DMS79 treated with DMSO at 0.1 percent for 48 hours (cell line): ENCODE measurements around the gene ARL6IP4.
"Not testable (repeated sequence)": the region's sequence is repeated elsewhere in the genome, so short reads cannot be mapped to it uniquely, and the experiment has no call there.

Experiments
- DNase-seq: peaks from one replicate; lab custom pipeline; 2025; lab: John Stamatoyannopoulos, UW

ARL6IP4 gene

DNA sequence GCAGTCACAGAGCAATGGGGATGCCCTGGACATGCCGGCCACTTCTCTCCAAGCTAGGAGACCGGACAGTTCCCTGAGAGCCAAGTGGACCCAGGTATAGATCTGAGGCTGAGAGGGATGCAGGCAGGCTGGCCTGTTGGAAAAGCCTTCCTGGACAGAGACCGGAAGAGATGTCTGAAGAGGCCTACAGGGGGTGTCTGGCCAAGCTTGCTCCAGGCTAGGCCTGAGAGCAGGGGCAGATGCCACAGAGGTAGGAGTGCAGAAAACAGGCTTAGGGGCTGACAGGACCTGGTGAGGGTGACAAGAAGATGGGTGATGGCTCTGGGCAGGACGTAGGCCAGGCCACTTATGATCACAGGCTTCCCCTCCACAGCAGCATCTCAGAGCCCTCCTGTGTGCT, 30.2 kb downstream of the ARL6IP4 start:
- no peak for DNase-seq

- no peak for DNase-seq
These were observed 31.2 kb downstream of the ARL6IP4 start for GRCh38 chr12:123011701-123012100.

DNA sequence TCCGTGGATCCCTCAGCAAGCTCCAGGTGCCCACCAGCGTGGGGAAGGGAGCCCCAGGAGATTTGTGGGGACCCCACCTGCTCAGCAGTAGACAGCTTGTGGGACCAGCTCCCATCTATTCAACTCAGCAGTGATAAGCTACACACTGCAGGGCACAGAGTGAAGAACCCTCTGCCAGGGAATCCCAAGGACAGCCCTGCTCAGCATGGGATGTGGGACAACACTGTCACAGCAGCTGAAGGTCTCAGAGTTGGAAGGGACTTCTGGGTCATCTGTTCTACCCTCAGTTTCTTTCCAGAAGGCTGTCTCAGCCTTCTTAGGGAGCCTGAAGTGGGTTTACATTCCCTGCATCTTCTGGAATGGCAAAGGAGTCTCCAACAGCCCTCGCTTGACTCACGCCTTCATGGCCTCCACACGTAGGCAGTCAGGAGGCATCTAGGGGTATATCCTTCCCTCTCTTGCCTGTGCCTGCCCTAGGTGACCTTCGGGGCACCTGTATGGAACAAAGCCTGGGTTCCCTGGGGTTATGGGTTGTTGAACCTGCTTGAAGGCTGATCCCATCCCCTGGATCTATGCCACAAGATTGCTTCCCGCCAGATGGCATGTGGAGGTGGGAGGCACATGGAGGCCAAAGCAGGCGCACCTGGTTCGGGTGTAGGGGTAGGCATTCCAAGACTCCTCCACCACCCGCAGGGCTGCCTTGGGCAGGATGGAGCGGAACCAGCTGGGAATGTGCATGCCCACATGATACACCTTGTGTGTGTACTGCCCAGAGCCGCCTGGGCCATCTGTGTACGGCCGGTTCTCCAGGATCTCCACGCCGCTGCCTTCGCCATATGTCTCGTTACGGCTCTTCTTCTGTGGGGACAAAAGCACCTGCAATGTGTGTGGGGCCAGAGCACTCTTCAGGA, 33.0 kb downstream of the ARL6IP4 start:
- DNase-seq, result no peak

- not testable (repeated sequence) for DNase-seq
These were observed 34.0 kb downstream of the ARL6IP4 start for GRCh38 chr12:123014473-123014872.

GRCh38 chr12:123017753-123018152, 37.3 kb downstream of the ARL6IP4 start:
- no peak for DNase-seq

GRCh38 chr12:123019841-123020138, 39.3 kb downstream of the ARL6IP4 start:
- DNase-seq, result no peak

- no peak for DNase-seq
These were observed 41.5 kb downstream of the ARL6IP4 start for GRCh38 chr12:123021688-123022604.

- no peak for DNase-seq
These were observed 42.4 kb downstream of the ARL6IP4 start for GRCh38 chr12:123022846-123023245.

GRCh38 chr12:123024819-123025391, 44.4 kb downstream of the ARL6IP4 start:
- no peak for DNase-seq

- no peak for DNase-seq
These were observed 45.8 kb downstream of the ARL6IP4 start for GRCh38 chr12:123026094-123026853.

DNA sequence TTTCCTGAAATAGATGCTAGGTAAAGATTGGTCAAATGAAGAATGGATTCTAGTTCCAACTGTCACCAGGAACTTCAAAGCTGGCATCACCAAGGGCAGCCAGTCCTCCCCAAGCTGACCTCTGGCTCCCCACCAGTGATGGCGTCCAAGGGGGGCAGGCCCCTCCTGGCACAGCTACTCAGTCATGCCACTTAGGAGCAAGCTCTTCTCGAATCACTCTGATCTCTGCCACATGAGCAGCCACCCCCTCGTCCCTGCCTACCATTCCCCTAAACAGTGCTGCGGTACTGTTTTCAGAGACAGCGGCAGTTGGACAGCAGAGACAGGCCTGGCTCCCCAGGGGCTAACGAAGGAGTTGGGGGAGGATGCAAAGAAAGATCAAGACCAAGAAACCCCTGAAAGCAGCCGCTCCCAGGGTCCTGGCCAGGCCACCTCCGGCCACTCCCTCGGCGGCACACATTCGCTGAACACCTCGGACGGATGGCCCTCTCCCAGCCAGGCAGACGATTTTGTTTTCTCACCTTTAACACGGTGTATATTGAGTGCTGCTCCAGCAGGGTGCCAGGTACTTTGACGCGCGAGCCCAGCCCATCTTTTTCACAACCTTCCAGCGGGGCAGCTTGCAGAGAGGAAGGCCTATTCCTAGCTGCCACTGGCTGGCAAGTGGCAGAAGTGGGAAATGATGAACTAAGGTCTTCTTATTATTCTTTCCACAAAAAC, 47.4 kb downstream of the ARL6IP4 start:
- no peak for DNase-seq

DNA sequence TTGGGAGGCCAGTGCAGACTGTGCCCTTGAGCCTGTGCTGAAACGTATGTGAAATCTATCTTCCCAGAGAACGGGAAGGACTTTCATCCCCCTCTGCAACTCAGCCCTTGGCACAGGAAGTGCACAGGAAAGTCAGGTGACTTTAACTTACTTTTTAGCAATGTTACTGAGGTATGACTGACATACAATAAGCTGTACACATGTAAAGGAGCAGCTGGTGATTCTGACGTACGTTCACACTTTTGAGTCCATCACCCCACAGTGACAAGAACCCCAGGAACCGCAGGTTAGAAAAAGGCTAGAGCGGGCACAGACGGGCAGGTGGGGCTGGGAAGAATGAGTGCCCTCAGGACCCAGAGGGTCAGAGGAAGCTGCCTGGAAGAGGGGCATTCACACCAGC, 48.0 kb downstream of the ARL6IP4 start:
- no peak for DNase-seq

- DNase-seq, result no peak
These were observed 49.1 kb downstream of the ARL6IP4 start for GRCh38 chr12:123029550-123029949.

DNA sequence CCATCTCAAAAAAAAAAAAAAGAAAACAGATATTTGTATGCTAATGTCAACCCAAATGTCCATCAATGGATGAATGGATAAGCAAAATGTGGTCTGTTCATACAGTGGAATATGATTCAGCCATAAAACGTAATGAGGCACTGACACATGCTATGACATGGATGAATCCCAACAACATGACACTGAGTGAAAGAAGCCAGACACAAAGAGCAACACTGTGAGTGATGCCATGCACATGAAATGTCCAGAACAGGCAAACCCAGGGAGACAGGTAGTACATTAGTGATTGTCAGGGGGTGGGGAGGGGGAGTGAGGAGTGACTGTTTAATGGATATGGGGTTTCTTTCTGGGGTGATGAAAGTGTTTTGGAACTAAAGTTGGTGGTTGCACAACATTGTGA, 50.2 kb downstream of the ARL6IP4 start:
- DNase-seq, result no peak

- no peak for DNase-seq
These were observed 50.8 kb downstream of the ARL6IP4 start for GRCh38 chr12:123031171-123031845.
